HG03575 (cell line): ENCODE results near the gene CRYBB3.

Experiments
- ATAC-seq: cut with Tn5 transposase; IDR thresholded peaks from one replicate; pipeline ENCODE4 v1.9.1; 2021; ENCODE audit not compliant: unreplicated experiment, insufficient number of reproducible peaks, low FRiP score; ENCODE audit errors: extremely low read depth

CRYBB3 gene

GRCh38 chr22:25199731-25200520 lies at the start of gene CRYBB3:
Gene CRYBB3 (plus strand): TSS chr22:25199858. CDS start chr22:25201397, 1,539 bp downstream.
- ATAC-seq = no peak

- no peak for ATAC-seq
Measured at GRCh38 chr22:25153961-25154666, 45.5 kb upstream of the CRYBB3 start.

- no peak for ATAC-seq
Measured at GRCh38 chr22:25154667-25154999, 45.0 kb upstream of the CRYBB3 start.

GRCh38 chr22:25156736-25157135 lies 42.9 kb upstream of the CRYBB3 start:
- no peak for ATAC-seq

- no peak for ATAC-seq
Measured at GRCh38 chr22:25159028-25159427, 40.6 kb upstream of the CRYBB3 start.

GRCh38 chr22:25160120-25160996 lies 39.3 kb upstream of the CRYBB3 start:
- ATAC-seq = no peak

GRCh38 chr22:25161017-25161915 lies 38.4 kb upstream of the CRYBB3 start:
- no peak for ATAC-seq

GRCh38 chr22:25161916-25162530 lies 37.6 kb upstream of the CRYBB3 start:
- ATAC-seq = no peak

- no peak for ATAC-seq
Measured at GRCh38 chr22:25162561-25162960, 37.1 kb upstream of the CRYBB3 start.

- ATAC-seq = no peak
Measured at GRCh38 chr22:25165785-25166184, 33.9 kb upstream of the CRYBB3 start.

- ATAC-seq = no peak
Measured at GRCh38 chr22:25166266-25167040, 33.2 kb upstream of the CRYBB3 start.

- ATAC-seq = no peak
Measured at GRCh38 chr22:25167082-25167481, 32.6 kb upstream of the CRYBB3 start.

GRCh38 chr22:25167834-25168601 lies 31.6 kb upstream of the CRYBB3 start:
- no peak for ATAC-seq

GRCh38 chr22:25169278-25170031 lies 30.2 kb upstream of the CRYBB3 start:
- ATAC-seq = no peak

GRCh38 chr22:25170426-25170980 lies 29.2 kb upstream of the CRYBB3 start:
- no peak for ATAC-seq

- no peak for ATAC-seq
Measured at GRCh38 chr22:25172153-25172552, 27.5 kb upstream of the CRYBB3 start.
